Measurements from ENCODE around the gene C17orf67. TPM values are rescaled to one million over a fixed set of nuclear protein-coding genes. Genes with fewer than 3 reads are reported as not detected.

C17orf67 gene
- total and polyA plus RNA-seq, 2 of the 13 experiments (the other 11 are each of a cell fraction or from before 2014, with no cell fraction given), result 0.41 to 0.86 TPM

GRCh38 chr17:56819431-56820145 lies 14.1 kb downstream of the C17orf67 start (continued):
- TF ChIP-seq ZNF646 (CRISPR knock-in tag; IDR thresholded peaks at IDR 0.05) (no peak), ZNF460 (CRISPR knock-in tag; IDR thresholded peaks at IDR 0.05; ENCODE audit: borderline replicate concordance) (no peak), CEBPZ (IDR thresholded peaks at IDR 0.05; ENCODE audit: low read length) (no peak), ZBTB21 (CRISPR knock-in tag; IDR thresholded peaks at IDR 0.05) (no peak), ZNF775 (CRISPR knock-in tag; IDR thresholded peaks at IDR 0.05; ENCODE audit: borderline replicate concordance) (no peak), PLRG1 (conservative IDR thresholded peaks at IDR 0.05) (no peak), NRL (CRISPR knock-in tag; IDR thresholded peaks at IDR 0.05; ENCODE audit: borderline replicate concordance) (no peak), HIC2 (CRISPR knock-in tag; IDR thresholded peaks at IDR 0.05; ENCODE audit: low read depth) (no peak), NCOA1 (CRISPR knock-in tag; IDR thresholded peaks at IDR 0.05) (peak; percentile 42; the same call in 1 of the 2 replicates), ZBTB26 (CRISPR knock-in tag; IDR thresholded peaks at IDR 0.05; ENCODE audit: borderline replicate concordance) (peak; percentile 68; the same call in 1 of the 2 replicates), ZSCAN25 (CRISPR knock-in tag; IDR thresholded peaks at IDR 0.05) (no peak), DMAP1 (CRISPR knock-in tag; IDR thresholded peaks at IDR 0.05) (no peak), EEA1 (CRISPR knock-in tag; IDR thresholded peaks at IDR 0.05; ENCODE audit: borderline replicate concordance) (no peak), ZNF121 (CRISPR knock-in tag; IDR thresholded peaks at IDR 0.05) (no peak), HES4 (CRISPR knock-in tag; IDR thresholded peaks at IDR 0.05; ENCODE audit: borderline replicate concordance) (no peak), ZNF580 (CRISPR knock-in tag; IDR thresholded peaks at IDR 0.05; ENCODE audit: borderline replicate concordance, low read depth) (0 out of 2 replicates have a peak, but pooled peaks have one; percentile 52)
